GM12874 (cell line): ENCODE measurements around the gene BCL2L1.
A peak's percentile ranks its signal among the peaks of the same experiment; 100 is the strongest.

ENCODE experiments used
- CTCF ChIP-seq: IDR thresholded peaks from 2 replicates; pipeline ENCODE4 v1.5.1; 2011; ENCODE audit warnings: low read depth, mild to moderate bottlenecking, control low read depth, low read length, moderate library complexity; ENCODE audit not compliant: insufficient read depth

BCL2L1 gene

GRCh38 chr20:31723319-31724078, 831 bp upstream of the BCL2L1 start:
- TF ChIP-seq CTCF = peak; percentile 87

- no peak for TF ChIP-seq CTCF
Observed at GRCh38 chr20:31723069-31723318, 326 bp upstream of the BCL2L1 start.

- no peak for TF ChIP-seq CTCF
Observed at GRCh38 chr20:31721408-31722256, 1.0 kb downstream of the BCL2L1 start.

GRCh38 chr20:31720486-31721407, 1.9 kb downstream of the BCL2L1 start:
- peak; percentile 40; the same call in 1 of the 2 replicates for TF ChIP-seq CTCF

GRCh38 chr20:31719644-31720485, 2.8 kb downstream of the BCL2L1 start:
- no peak for TF ChIP-seq CTCF

GRCh38 chr20:31718952-31719643, 3.6 kb downstream of the BCL2L1 start:
- TF ChIP-seq CTCF = no peak
